HepG2 (cell line): ENCODE results near the gene MEAF6. TPM values are rescaled to one million over a fixed set of nuclear protein-coding genes. Genes with fewer than 3 reads are reported as not detected.

Source experiments
- CBX2 ChIP-seq, 2 experiments: fragments of 200-600 bp in 1 of 2; sonication (generic); formaldehyde crosslinking in 1 of 2; IDR thresholded peaks; 2 replicates each; pipeline versions ENCODE4 v1.7.0 to v1.8.1; 2018 to 2022; ENCODE audit warnings: low read depth in 2 of 2, low read length in 1 of 2, mild to moderate bottlenecking in 1 of 2, missing genetic modification reagents in 1 of 2
- CCDC6 ChIP-seq: sonication (generic); formaldehyde crosslinking; IDR thresholded peaks from 2 replicates; pipeline ENCODE4 v1.8.1; 2022; ENCODE audit warnings: mild to moderate bottlenecking, missing genetic modification reagents, moderate library complexity
- FOXJ3 ChIP-seq: sonication (generic); formaldehyde crosslinking; IDR thresholded peaks from 2 replicates; pipeline ENCODE4 v1.4.0; 2020; ENCODE audit warnings: missing genetic modification reagents, mild to moderate bottlenecking, borderline replicate concordance
- GLMP ChIP-seq: sonication (generic); formaldehyde crosslinking; IDR thresholded peaks from 2 replicates; pipeline ENCODE4 v1.9.0; 2021; ENCODE audit warnings: missing genetic modification reagents, mild to moderate bottlenecking, borderline replicate concordance
- MXD4 ChIP-seq: IDR thresholded peaks from 2 replicates; pipeline ENCODE4 v1.6.1; 2016; ENCODE audit warnings: mild to moderate bottlenecking, missing biosample characterization, missing genetic modification reagents
- ZBTB3 ChIP-seq: sonication (generic); formaldehyde crosslinking; IDR thresholded peaks from 2 replicates; pipeline ENCODE4 v1.4.0; 2020; ENCODE audit warnings: low read depth, mild to moderate bottlenecking, moderate library complexity, missing genetic modification reagents, borderline replicate concordance
- ZNF318 ChIP-seq: sonication (generic); formaldehyde crosslinking; IDR thresholded peaks from 2 replicates; pipeline ENCODE4 v1.4.0; 2020; ENCODE audit warnings: mild to moderate bottlenecking, missing genetic modification reagents
- ZNF350 ChIP-seq: sonication (generic); formaldehyde crosslinking; IDR thresholded peaks from 2 replicates; pipeline ENCODE4 v1.4.0; 2020; ENCODE audit warnings: mild to moderate bottlenecking, low read depth, missing genetic modification reagents, borderline replicate concordance
- ZNF383 ChIP-seq: sonication (generic); formaldehyde crosslinking; IDR thresholded peaks from 2 replicates; pipeline ENCODE4 v1.4.0; 2020; ENCODE audit warnings: missing genetic modification reagents, mild to moderate bottlenecking, borderline replicate concordance
- ZNF484 ChIP-seq: sonication (generic); formaldehyde crosslinking; IDR thresholded peaks from 2 replicates; pipeline ENCODE4 v1.5.1; 2020; ENCODE audit warnings: mild to moderate bottlenecking, low read depth, missing genetic modification reagents, borderline replicate concordance
- ZNF569 ChIP-seq: sonication (generic); formaldehyde crosslinking; IDR thresholded peaks from 2 replicates; pipeline ENCODE4 v1.5.0; 2020; ENCODE audit warnings: mild to moderate bottlenecking, missing genetic modification reagents, moderate library complexity, borderline replicate concordance
- ZNF883 ChIP-seq: sonication (generic); formaldehyde crosslinking; IDR thresholded peaks from 2 replicates; pipeline ENCODE4 v1.5.1; 2020; ENCODE audit warnings: mild to moderate bottlenecking, missing genetic modification reagents; ENCODE audit errors: not compliant biosample characterization
- ZSCAN5A ChIP-seq: sonication (generic); formaldehyde crosslinking; IDR thresholded peaks from 2 replicates; pipeline ENCODE4 v1.8.0; 2022; ENCODE audit warnings: mild to moderate bottlenecking, missing genetic modification reagents, borderline replicate concordance
- ZSCAN9 ChIP-seq: IDR thresholded peaks from 2 replicates; pipeline ENCODE4 v1.6.1; 2016; ENCODE audit warnings: borderline replicate concordance
- polyA plus RNA-seq, 8 experiments: library from polyadenylated mRNA; depleted of rRNA in 3 of 8; stranded (reverse) in 7 of 8; unstranded in 1 of 8; fragments of >200 nt; fragmentation: Illumina TruSeq in 4 of 8; extraction: Trizol in 4 of 8; gene quantifications; 2 replicates each; pipeline versions ENCODE4 v1.2.1 to v1.2.3, GENCODE V29; 2011 to 2016; ENCODE audit warnings: low read depth in 4 of 8, missing spikeins in 1 of 8, mixed read lengths in 1 of 8; ENCODE audit not compliant: insufficient read depth in 1 of 8
- total RNA-seq, 5 experiments: library from RNA; depleted of rRNA; stranded (reverse); fragments of >200 nt; fragmentation: Illumina TruSeq; extraction: Trizol; gene quantifications; 2 replicates each; pipeline ENCODE4 v1.2.3, GENCODE V29; 2016; ENCODE audit warnings: low read depth in 1 of 5
- TF ChIP-seq, protein P1 (sequence below): sonication (generic); formaldehyde crosslinking; IDR thresholded peaks from 2 replicates; pipeline ENCODE4 v1.5.0; 2020; ENCODE audit warnings: missing genetic modification reagents

Gene MEAF6
- total and polyA plus RNA-seq, 2 of the 13 experiments (the other 11 are each of a cell fraction or from before 2014, with no cell fraction given) = 29.5 to 45.6 TPM

DNA sequence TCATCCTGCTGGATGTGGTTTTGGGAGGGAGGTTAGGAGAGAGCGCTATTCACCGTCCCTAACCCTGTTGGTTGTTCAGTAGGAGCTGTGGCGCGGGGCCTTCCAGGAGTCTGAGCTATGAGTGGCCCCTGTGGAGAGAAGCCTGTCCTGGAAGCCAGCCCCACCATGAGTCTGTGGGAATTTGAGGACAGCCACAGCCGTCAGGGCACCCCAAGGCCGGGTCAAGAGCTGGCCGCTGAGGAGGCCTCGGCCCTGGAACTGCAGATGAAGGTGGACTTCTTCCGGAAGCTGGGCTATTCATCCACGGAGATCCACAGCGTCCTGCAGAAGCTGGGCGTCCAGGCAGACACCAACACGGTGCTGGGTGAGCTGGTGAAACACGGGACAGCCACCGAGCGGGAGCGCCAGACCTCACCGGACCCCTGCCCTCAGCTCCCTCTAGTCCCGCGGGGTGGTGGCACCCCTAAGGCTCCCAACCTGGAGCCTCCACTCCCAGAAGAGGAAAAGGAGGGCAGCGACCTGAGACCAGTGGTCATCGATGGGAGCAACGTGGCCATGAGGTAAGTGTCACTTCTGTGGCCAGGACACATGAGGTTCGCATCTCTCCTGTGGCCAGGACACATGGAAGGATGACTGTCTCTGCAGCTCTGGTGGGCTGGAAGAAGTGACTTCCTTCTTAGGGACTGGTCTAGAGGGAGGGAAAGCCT is 39.0 kb downstream of the MEAF6 start (continued):
- TF ChIP-seq GLMP = no peak
- TF ChIP-seq CCDC6 = no peak
- no peak for TF ChIP-seq ZNF569 (CRISPR knock-in tag)
- TF ChIP-seq ZBTB3 (CRISPR knock-in tag) = no peak
- no peak for TF ChIP-seq ZNF350 (CRISPR knock-in tag)
- no peak for TF ChIP-seq ZNF484
- TF ChIP-seq ZSCAN9 (CRISPR knock-in tag) = no peak
- TF ChIP-seq ZNF383 = no peak
- no peak for TF ChIP-seq MXD4 (CRISPR knock-in tag)
- no peak for TF ChIP-seq ZNF318 (CRISPR knock-in tag)
- no peak for TF ChIP-seq CBX2 (IDR thresholded peaks at IDR 0.05; ENCODE audit: low read depth, low read length)
- no peak for TF ChIP-seq CBX2 (CRISPR knock-in tag; IDR thresholded peaks at IDR 0.05; ENCODE audit: low read depth)
- no peak for TF ChIP-seq ZSCAN5A (CRISPR knock-in tag)
- TF ChIP-seq, protein P1, sequence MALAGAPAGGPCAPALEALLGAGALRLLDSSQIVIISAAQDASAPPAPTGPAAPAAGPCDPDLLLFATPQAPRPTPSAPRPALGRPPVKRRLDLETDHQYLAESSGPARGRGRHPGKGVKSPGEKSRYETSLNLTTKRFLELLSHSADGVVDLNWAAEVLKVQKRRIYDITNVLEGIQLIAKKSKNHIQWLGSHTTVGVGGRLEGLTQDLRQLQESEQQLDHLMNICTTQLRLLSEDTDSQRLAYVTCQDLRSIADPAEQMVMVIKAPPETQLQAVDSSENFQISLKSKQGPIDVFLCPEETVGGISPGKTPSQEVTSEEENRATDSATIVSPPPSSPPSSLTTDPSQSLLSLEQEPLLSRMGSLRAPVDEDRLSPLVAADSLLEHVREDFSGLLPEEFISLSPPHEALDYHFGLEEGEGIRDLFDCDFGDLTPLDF (CRISPR knock-in tag) = no peak
- no peak for TF ChIP-seq ZNF883 (CRISPR knock-in tag)
- 0 out of 2 replicates have a peak, but pooled peaks have one; percentile 23 for TF ChIP-seq FOXJ3 (CRISPR knock-in tag)
